MM.1S (cell line): ENCODE measurements around the gene CHAF1A.

Source experiments
- DNase-seq: peaks from one replicate; pipeline ENCODE4 v3.0.0-alpha.2; 2015
- H2AFZ ChIP-seq: fragments of 300-600 bp; sonication (generic); 2 replicates; pipeline ENCODE4 v1.6.0; 2016; ENCODE audit warnings: antibody characterized with exemption, low read length
- H3F3A ChIP-seq: fragments of 300-600 bp; sonication (generic); 2 replicates; pipeline ENCODE4 v1.6.1; 2016; ENCODE audit warnings: mild to moderate bottlenecking, antibody characterized with exemption, low read length, moderate library complexity, mixed read lengths; ENCODE audit not compliant: insufficient read depth
- H3K27ac ChIP-seq: fragments of 300-600 bp; sonication (generic); 2 replicates; pipeline ENCODE4 v1.5.1; 2016; ENCODE audit warnings: mild to moderate bottlenecking, low read length
- H3K27me3 ChIP-seq: fragments of 300-600 bp; sonication (generic); replicated peaks from 2 replicates; pipeline ENCODE4 v1.6.0; 2016; ENCODE audit warnings: low read length; ENCODE audit not compliant: insufficient read depth
- H3K36me3 ChIP-seq: fragments of 300-600 bp; sonication (generic); replicated peaks from 2 replicates; pipeline ENCODE4 v1.6.1; 2016; ENCODE audit warnings: mild to moderate bottlenecking, low read length, mixed read lengths; ENCODE audit not compliant: insufficient read depth
- H3K4me1 ChIP-seq: fragments of 300-600 bp; sonication (generic); 2 replicates; pipeline ENCODE4 v1.6.1; 2016; ENCODE audit warnings: low read length, mixed read lengths
- H3K4me2 ChIP-seq: fragments of 300-600 bp; sonication (generic); 2 replicates; pipeline ENCODE4 v1.6.0; 2016; ENCODE audit warnings: low read depth, low read length
- H3K4me3 ChIP-seq: fragments of 300-600 bp; sonication (generic); 2 replicates; pipeline ENCODE4 v1.5.1; 2016; ENCODE audit warnings: low read length, mixed read lengths
- H3K79me2 ChIP-seq: fragments of 300-600 bp; sonication (generic); 2 replicates; pipeline ENCODE4 v1.6.1; 2016; ENCODE audit warnings: mixed run types, low read length, mixed read lengths
- H3K9ac ChIP-seq: fragments of 300-600 bp; sonication (generic); 2 replicates; pipeline ENCODE4 v1.6.1; 2016; ENCODE audit warnings: low read length, mixed read lengths
- H3K9me2 ChIP-seq: fragments of 300-600 bp; sonication (generic); replicated peaks from 2 replicates; pipeline ENCODE4 v1.6.1; 2016; ENCODE audit warnings: mild to moderate bottlenecking, low read length, mixed read lengths; ENCODE audit not compliant: insufficient read depth
- H3K9me3 ChIP-seq: fragments of 300-600 bp; sonication (generic); replicated peaks from 2 replicates; pipeline ENCODE4 v1.6.1; 2016; ENCODE audit warnings: mild to moderate bottlenecking, low read length, mixed read lengths; ENCODE audit not compliant: insufficient read depth
- H4K20me1 ChIP-seq: fragments of 300-600 bp; sonication (generic); 2 replicates; pipeline ENCODE4 v1.6.1; 2016; ENCODE audit warnings: mild to moderate bottlenecking, low read length, moderate library complexity, mixed read lengths; ENCODE audit not compliant: insufficient read depth
- EZH2 ChIP-seq: fragments of 300-600 bp; sonication (generic); optimal IDR thresholded peaks from 2 replicates; pipeline ENCODE3; 2017; ENCODE audit warnings: low read depth, mild to moderate bottlenecking, antibody characterized with exemption, low read length, mixed read lengths
- EZH2phosphoT487 ChIP-seq: fragments of 300-600 bp; sonication (generic); IDR thresholded peaks from 2 replicates; pipeline ENCODE4 v1.6.1; 2018; ENCODE audit warnings: antibody characterized with exemption, low read length
- TF ChIP-seq, protein P1 (sequence below): fragments of 300-600 bp; sonication (generic); IDR thresholded peaks from 2 replicates; pipeline ENCODE4 v1.5.1; 2016; ENCODE audit warnings: antibody characterized with exemption, low read length, mixed read lengths

Gene CHAF1A

DNA sequence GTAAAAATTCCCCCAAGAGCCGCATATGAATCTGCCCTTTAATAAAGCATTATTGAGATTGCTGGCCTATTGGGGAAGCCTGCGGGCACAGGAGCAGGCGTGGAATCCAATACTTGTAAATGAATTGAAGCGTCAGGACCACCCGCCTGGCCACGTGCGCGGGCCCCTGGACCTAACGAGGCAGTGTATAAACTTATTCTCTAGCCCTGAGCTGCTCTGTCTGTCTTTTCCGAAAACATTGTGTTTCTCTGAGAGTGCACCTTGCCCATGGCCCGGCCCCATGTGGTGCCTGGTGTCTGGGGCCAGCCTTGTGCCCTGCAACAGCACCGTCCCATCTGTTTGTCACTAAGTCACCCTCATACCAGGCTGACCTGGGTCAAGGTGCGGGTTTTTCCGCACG is 40.7 kb downstream of the CHAF1A start:
- Histone ChIP-seq H3K27ac (no peak overlapping the region), H3K4me2 (no peak overlapping the region), H4K20me1 (peaks cover 8% of the 10 kb centered on the region; the same call in 1 of the 2 replicates)

GRCh38 chr19:4443966-4444764 is 41.7 kb downstream of the CHAF1A start:
- H3K9me3 ChIP-seq = no peaks in the 10 kb centered on the region
- H3K9me2 ChIP-seq = no peaks in the 10 kb centered on the region
- H3K9ac ChIP-seq = no peak overlapping the region
- no peak for DNase-seq
- no peak overlapping the region for H3K27ac ChIP-seq
- H3F3A ChIP-seq = no peaks in the 10 kb centered on the region
- H3K4me3 ChIP-seq = no peak overlapping the region
- no peak overlapping the region for H3K4me2 ChIP-seq
- H4K20me1 ChIP-seq = peaks cover 8% of the 10 kb centered on the region; the same call in 1 of the 2 replicates
- peaks cover 10% of the 10 kb centered on the region; the same call in 1 of the 2 replicates for H3K36me3 ChIP-seq
- no peaks in the 10 kb centered on the region for H3K4me1 ChIP-seq
- TF ChIP-seq EZH2phosphoT487 (no peak), EZH2 (no peak)
- TF ChIP-seq, protein P1, sequence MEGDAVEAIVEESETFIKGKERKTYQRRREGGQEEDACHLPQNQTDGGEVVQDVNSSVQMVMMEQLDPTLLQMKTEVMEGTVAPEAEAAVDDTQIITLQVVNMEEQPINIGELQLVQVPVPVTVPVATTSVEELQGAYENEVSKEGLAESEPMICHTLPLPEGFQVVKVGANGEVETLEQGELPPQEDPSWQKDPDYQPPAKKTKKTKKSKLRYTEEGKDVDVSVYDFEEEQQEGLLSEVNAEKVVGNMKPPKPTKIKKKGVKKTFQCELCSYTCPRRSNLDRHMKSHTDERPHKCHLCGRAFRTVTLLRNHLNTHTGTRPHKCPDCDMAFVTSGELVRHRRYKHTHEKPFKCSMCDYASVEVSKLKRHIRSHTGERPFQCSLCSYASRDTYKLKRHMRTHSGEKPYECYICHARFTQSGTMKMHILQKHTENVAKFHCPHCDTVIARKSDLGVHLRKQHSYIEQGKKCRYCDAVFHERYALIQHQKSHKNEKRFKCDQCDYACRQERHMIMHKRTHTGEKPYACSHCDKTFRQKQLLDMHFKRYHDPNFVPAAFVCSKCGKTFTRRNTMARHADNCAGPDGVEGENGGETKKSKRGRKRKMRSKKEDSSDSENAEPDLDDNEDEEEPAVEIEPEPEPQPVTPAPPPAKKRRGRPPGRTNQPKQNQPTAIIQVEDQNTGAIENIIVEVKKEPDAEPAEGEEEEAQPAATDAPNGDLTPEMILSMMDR = no peak
- no peak overlapping the region for H2AFZ ChIP-seq
- peaks cover 13% of the 10 kb centered on the region for H3K79me2 ChIP-seq
- H3K27me3 ChIP-seq = no peaks in the 10 kb centered on the region

More for the DNA sequence above, 40.7 kb downstream of the CHAF1A start:
- Histone ChIP-seq H3F3A (no peaks in the 10 kb centered on the region), H3K27me3 (no peaks in the 10 kb centered on the region), H3K79me2 (peaks cover 11% of the 10 kb centered on the region), H3K4me3 (no peak overlapping the region), H3K4me1 (no peaks in the 10 kb centered on the region), H2AFZ (no peak overlapping the region), H3K9me2 (no peaks in the 10 kb centered on the region), H3K36me3 (peaks cover 10% of the 10 kb centered on the region; the same call in 1 of the 2 replicates), H3K9me3 (no peaks in the 10 kb centered on the region), H3K9ac (no peak overlapping the region)
- TF ChIP-seq EZH2phosphoT487 (no peak), EZH2 (no peak)
- TF ChIP-seq, protein P1 = no peak
- DNase-seq = no peak

GRCh38 chr19:4444765-4445741 is 42.6 kb downstream of the CHAF1A start:
- no peak for DNase-seq
- no peak overlapping the region for H3K27ac ChIP-seq
- H2AFZ ChIP-seq = no peak overlapping the region
- 0 out of 2 replicates have a peak, but pooled peaks cover 5% of the 10 kb centered on the region for H3K36me3 ChIP-seq
- no peak overlapping the region for H3K9ac ChIP-seq
- H3K27me3 ChIP-seq = no peaks in the 10 kb centered on the region
- no peaks in the 10 kb centered on the region for H3K9me3 ChIP-seq
- H4K20me1 ChIP-seq = peaks cover 8% of the 10 kb centered on the region; the same call in 1 of the 2 replicates
- H3K9me2 ChIP-seq = no peaks in the 10 kb centered on the region
- H3K4me2 ChIP-seq = no peak overlapping the region
- H3K79me2 ChIP-seq = peaks cover 5% of the 10 kb centered on the region
- TF ChIP-seq EZH2phosphoT487 (no peak), EZH2 (no peak)
- TF ChIP-seq, protein P1 = no peak
- no peak overlapping the region for H3K4me3 ChIP-seq
- H3F3A ChIP-seq = no peaks in the 10 kb centered on the region
- no peaks in the 10 kb centered on the region for H3K4me1 ChIP-seq
